Mesendoderm (in vitro differentiated cells): ENCODE data around the gene FLT1.

Experiments used
- DNase-seq: peaks from one replicate; pipeline ENCODE4 v3.0.0; 2013
- H2AK5ac ChIP-seq: 2 replicates; pipeline ENCODE4 v1.6.1; 2013; ENCODE audit warnings: low read length, inconsistent platforms
- H2BK120ac ChIP-seq: 2 replicates; pipeline ENCODE4 v1.6.1; 2013; ENCODE audit warnings: low read depth, mild to moderate bottlenecking, low read length, moderate library complexity, mixed read lengths
- H2BK15ac ChIP-seq: replicated peaks from 2 replicates; pipeline ENCODE4 v1.6.1; 2013; ENCODE audit warnings: low read depth, mild to moderate bottlenecking, moderate library complexity
- H2BK5ac ChIP-seq: 2 replicates; pipeline ENCODE4 v1.6.1; 2013; ENCODE audit warnings: low read length, inconsistent platforms
- H3K18ac ChIP-seq: 2 replicates; pipeline ENCODE4 v1.6.1; 2013; ENCODE audit warnings: mild to moderate bottlenecking, low read length, mixed read lengths
- H3K23ac ChIP-seq: one replicate; pipeline ENCODE4 v1.6.1; 2013; ENCODE audit warnings: low read length
- H3K27ac ChIP-seq: 2 replicates; pipeline ENCODE4 v1.5.1; 2013; ENCODE audit warnings: low read depth, mild to moderate bottlenecking, inconsistent platforms, low read length, moderate library complexity
- H3K27me3 ChIP-seq: 2 replicates; pipeline ENCODE4 v1.6.1; 2013; ENCODE audit warnings: low read length, control low read depth, mild to moderate bottlenecking, inconsistent platforms; ENCODE audit not compliant: insufficient read depth, poor library complexity
- H3K36me3 ChIP-seq: 2 replicates; pipeline ENCODE4 v1.6.1; 2013; ENCODE audit warnings: low read length, inconsistent platforms; ENCODE audit not compliant: control insufficient read depth, insufficient read depth
- H3K4ac ChIP-seq: one replicate; pipeline ENCODE4 v1.6.1; 2013; ENCODE audit warnings: low read depth, mild to moderate bottlenecking, low read length, moderate library complexity
- H3K4me1 ChIP-seq: 2 replicates; pipeline ENCODE4 v1.6.1; 2013; ENCODE audit warnings: low read depth, low read length, inconsistent platforms; ENCODE audit not compliant: control insufficient read depth
- H3K4me2 ChIP-seq: 2 replicates; pipeline ENCODE4 v1.6.1; 2013; ENCODE audit warnings: low read length
- H3K4me3 ChIP-seq: 2 replicates; pipeline ENCODE4 v1.5.1; 2013; ENCODE audit warnings: mild to moderate bottlenecking, low read length
- H3K56ac ChIP-seq: one replicate; pipeline ENCODE4 v1.6.1; 2013; ENCODE audit warnings: low read length
- H3K79me1 ChIP-seq: 2 replicates; pipeline ENCODE4 v1.6.1; 2013; ENCODE audit warnings: low read length, inconsistent platforms
- H3K79me2 ChIP-seq: 2 replicates; pipeline ENCODE4 v1.6.1; 2013; ENCODE audit warnings: mild to moderate bottlenecking, low read length; ENCODE audit not compliant: control insufficient read depth, insufficient read depth
- H3K9ac ChIP-seq: 2 replicates; pipeline ENCODE4 v1.6.1; 2013; ENCODE audit warnings: low read length, inconsistent platforms
- H4K5ac ChIP-seq: one replicate; pipeline ENCODE4 v1.6.1; 2013; ENCODE audit warnings: low read length
- H4K8ac ChIP-seq: one replicate; pipeline ENCODE4 v1.6.1; 2013; ENCODE audit warnings: low read depth, mild to moderate bottlenecking, control low read depth, low read length, moderate library complexity
- WGBS: extraction: QIAGEN DNeasy Blood & Tissue Kit; methylation state at CpG from one replicate; pipeline ENCODE4 v1.1.7; 2013; ENCODE audit warnings: low lambda C conversion rate, missing lambda C conversion rate; ENCODE audit not compliant: insufficient coverage; ENCODE audit errors: extremely low coverage; 5-methylcytosine and 5-hydroxymethylcytosine counted together

The FLT1 gene

GRCh38 chr13:28463481-28463880 is 31.4 kb downstream of the FLT1 start:
- H3K79me1 ChIP-seq: no peaks in the 10 kb centered on the region
- no peak overlapping the region for H2BK5ac ChIP-seq
- no peak overlapping the region for H3K4me2 ChIP-seq
- no peak overlapping the region for H3K56ac ChIP-seq
- H3K4me1 ChIP-seq: no peaks in the 10 kb centered on the region
- H2BK15ac ChIP-seq: no peak overlapping the region
- no CpG with 5 or more reads among the region's 3 CpGs for WGBS
- no peak overlapping the region for H2BK120ac ChIP-seq
- H4K8ac ChIP-seq: no peak overlapping the region
- H3K9ac ChIP-seq: no peak overlapping the region
- no peak for DNase-seq
- no peaks in the 10 kb centered on the region for H3K27me3 ChIP-seq
- no peak overlapping the region for H3K27ac ChIP-seq
- no peaks in the 10 kb centered on the region for H3K36me3 ChIP-seq
- no peak overlapping the region for H3K4me3 ChIP-seq
- H3K18ac ChIP-seq: no peak overlapping the region
- H4K5ac ChIP-seq: no peak overlapping the region
- H3K23ac ChIP-seq: no peak overlapping the region
- no peak overlapping the region for H2AK5ac ChIP-seq
- H3K4ac ChIP-seq: no peak overlapping the region
- H3K79me2 ChIP-seq: no peaks in the 10 kb centered on the region

- Histone ChIP-seq H3K27ac (no peak overlapping the region), H3K4me3 (no peak overlapping the region), H3K4me1 (no peaks in the 10 kb centered on the region), H3K79me2 (no peaks in the 10 kb centered on the region), H2BK15ac (no peak overlapping the region), H4K5ac (no peak overlapping the region), H4K8ac (no peak overlapping the region), H3K56ac (no peak overlapping the region), H3K9ac (no peak overlapping the region), H3K4ac (no peak overlapping the region), H3K79me1 (no peaks in the 10 kb centered on the region), H3K4me2 (no peak overlapping the region), H3K27me3 (no peaks in the 10 kb centered on the region), H2AK5ac (no peak overlapping the region), H3K36me3 (no peaks in the 10 kb centered on the region), H2BK5ac (no peak overlapping the region), H3K18ac (no peak overlapping the region), H2BK120ac (no peak overlapping the region), H3K23ac (no peak overlapping the region)
- WGBS: no CpG with 5 or more reads among the region's 4 CpGs
- peak; percentile 37 for DNase-seq
These were observed 35.0 kb downstream of the FLT1 start for GRCh38 chr13:28459911-28460310.

- no peak overlapping the region for H2BK120ac ChIP-seq
- no peak overlapping the region for H3K18ac ChIP-seq
- H3K27ac ChIP-seq: no peak overlapping the region
- H2BK5ac ChIP-seq: no peak overlapping the region
- H4K5ac ChIP-seq: no peak overlapping the region
- H3K56ac ChIP-seq: no peak overlapping the region
- no peak overlapping the region for H2BK15ac ChIP-seq
- no peaks in the 10 kb centered on the region for H3K27me3 ChIP-seq
- no peaks in the 10 kb centered on the region for H3K36me3 ChIP-seq
- H3K79me1 ChIP-seq: no peaks in the 10 kb centered on the region
- no peaks in the 10 kb centered on the region for H3K4me1 ChIP-seq
- no peak overlapping the region for H2AK5ac ChIP-seq
- H3K4me3 ChIP-seq: no peak overlapping the region
- H3K4ac ChIP-seq: no peak overlapping the region
- no peak overlapping the region for H3K23ac ChIP-seq
- no peaks in the 10 kb centered on the region for H3K79me2 ChIP-seq
- no peak for DNase-seq
- no CpG with 5 or more reads among the region's 2 CpGs for WGBS
- no peak overlapping the region for H3K4me2 ChIP-seq
- H4K8ac ChIP-seq: no peak overlapping the region
- H3K9ac ChIP-seq: no peak overlapping the region
These were observed 36.3 kb downstream of the FLT1 start for GRCh38 chr13:28458608-28459007.

- no peak overlapping the region for H2BK120ac ChIP-seq
- H3K4ac ChIP-seq: no peak overlapping the region
- H2BK5ac ChIP-seq: no peak overlapping the region
- H3K9ac ChIP-seq: no peak overlapping the region
- H4K8ac ChIP-seq: no peak overlapping the region
- no CpG with 5 or more reads among the region's 7 CpGs for WGBS
- DNase-seq: no peak
- H3K27ac ChIP-seq: no peak overlapping the region
- H3K4me1 ChIP-seq: no peaks in the 10 kb centered on the region
- no peak overlapping the region for H3K56ac ChIP-seq
- no peak overlapping the region for H3K4me2 ChIP-seq
- H2BK15ac ChIP-seq: no peak overlapping the region
- H3K79me1 ChIP-seq: no peaks in the 10 kb centered on the region
- no peaks in the 10 kb centered on the region for H3K36me3 ChIP-seq
- no peak overlapping the region for H3K23ac ChIP-seq
- no peaks in the 10 kb centered on the region for H3K27me3 ChIP-seq
- H3K18ac ChIP-seq: no peak overlapping the region
- no peak overlapping the region for H4K5ac ChIP-seq
- H2AK5ac ChIP-seq: no peak overlapping the region
- H3K79me2 ChIP-seq: no peaks in the 10 kb centered on the region
- H3K4me3 ChIP-seq: no peak overlapping the region
These were observed 36.9 kb downstream of the FLT1 start for GRCh38 chr13:28458051-28458450.

GRCh38 chr13:28457521-28457920 is 37.4 kb downstream of the FLT1 start:
- no peaks in the 10 kb centered on the region for H3K27me3 ChIP-seq
- no peak overlapping the region for H2BK120ac ChIP-seq
- H3K23ac ChIP-seq: no peak overlapping the region
- H3K79me1 ChIP-seq: no peaks in the 10 kb centered on the region
- H2BK15ac ChIP-seq: no peak overlapping the region
- no peak overlapping the region for H3K4me3 ChIP-seq
- H3K27ac ChIP-seq: no peak overlapping the region
- H3K9ac ChIP-seq: no peak overlapping the region
- no peak overlapping the region for H4K8ac ChIP-seq
- H3K4ac ChIP-seq: no peak overlapping the region
- no peaks in the 10 kb centered on the region for H3K36me3 ChIP-seq
- H4K5ac ChIP-seq: no peak overlapping the region
- H3K79me2 ChIP-seq: no peaks in the 10 kb centered on the region
- no peak overlapping the region for H2BK5ac ChIP-seq
- DNase-seq: no peak
- no peak overlapping the region for H3K4me2 ChIP-seq
- no peaks in the 10 kb centered on the region for H3K4me1 ChIP-seq
- H2AK5ac ChIP-seq: no peak overlapping the region
- H3K56ac ChIP-seq: no peak overlapping the region
- H3K18ac ChIP-seq: no peak overlapping the region

- H3K23ac ChIP-seq: no peak overlapping the region
- no peak overlapping the region for H3K56ac ChIP-seq
- no peak overlapping the region for H3K4ac ChIP-seq
- no peak overlapping the region for H3K18ac ChIP-seq
- WGBS: no CpG with 5 or more reads among the region's 3 CpGs
- H3K79me2 ChIP-seq: no peaks in the 10 kb centered on the region
- H2BK15ac ChIP-seq: no peak overlapping the region
- no peaks in the 10 kb centered on the region for H3K27me3 ChIP-seq
- no peaks in the 10 kb centered on the region for H3K36me3 ChIP-seq
- H2BK120ac ChIP-seq: no peak overlapping the region
- no peak overlapping the region for H3K9ac ChIP-seq
- no peak overlapping the region for H4K8ac ChIP-seq
- no peak overlapping the region for H2AK5ac ChIP-seq
- no peak overlapping the region for H4K5ac ChIP-seq
- no peak overlapping the region for H3K4me2 ChIP-seq
- H3K79me1 ChIP-seq: no peaks in the 10 kb centered on the region
- H3K4me1 ChIP-seq: peaks cover 3% of the 10 kb centered on the region
- H2BK5ac ChIP-seq: no peak overlapping the region
- DNase-seq: no peak
- H3K27ac ChIP-seq: no peak overlapping the region
- no peak overlapping the region for H3K4me3 ChIP-seq
These were observed 39.2 kb downstream of the FLT1 start for GRCh38 chr13:28455580-28456194.
